ENCODE results near the gene FBXL12.

DNA sequence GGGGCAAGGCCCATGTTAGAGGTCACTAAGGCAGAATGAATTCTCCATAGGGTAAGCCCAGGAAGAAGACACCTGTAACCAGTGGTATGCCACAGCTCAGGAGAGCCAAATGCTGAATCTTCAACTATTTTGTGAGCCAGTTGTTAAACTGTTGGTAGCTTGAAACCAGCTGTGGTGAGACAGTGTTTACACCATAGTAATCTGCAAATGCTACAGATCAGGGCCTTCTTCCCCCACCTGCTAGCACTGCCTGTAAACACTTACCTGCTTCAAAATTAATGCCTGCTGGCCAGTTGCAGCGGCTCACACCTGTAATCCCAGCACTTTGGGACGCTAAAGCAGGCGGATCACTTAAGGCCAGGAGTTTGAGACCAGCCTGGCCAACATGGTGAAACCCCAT, 12.1 kb downstream of the FBXL12 start:
- TF ChIP-seq, protein P1, sequence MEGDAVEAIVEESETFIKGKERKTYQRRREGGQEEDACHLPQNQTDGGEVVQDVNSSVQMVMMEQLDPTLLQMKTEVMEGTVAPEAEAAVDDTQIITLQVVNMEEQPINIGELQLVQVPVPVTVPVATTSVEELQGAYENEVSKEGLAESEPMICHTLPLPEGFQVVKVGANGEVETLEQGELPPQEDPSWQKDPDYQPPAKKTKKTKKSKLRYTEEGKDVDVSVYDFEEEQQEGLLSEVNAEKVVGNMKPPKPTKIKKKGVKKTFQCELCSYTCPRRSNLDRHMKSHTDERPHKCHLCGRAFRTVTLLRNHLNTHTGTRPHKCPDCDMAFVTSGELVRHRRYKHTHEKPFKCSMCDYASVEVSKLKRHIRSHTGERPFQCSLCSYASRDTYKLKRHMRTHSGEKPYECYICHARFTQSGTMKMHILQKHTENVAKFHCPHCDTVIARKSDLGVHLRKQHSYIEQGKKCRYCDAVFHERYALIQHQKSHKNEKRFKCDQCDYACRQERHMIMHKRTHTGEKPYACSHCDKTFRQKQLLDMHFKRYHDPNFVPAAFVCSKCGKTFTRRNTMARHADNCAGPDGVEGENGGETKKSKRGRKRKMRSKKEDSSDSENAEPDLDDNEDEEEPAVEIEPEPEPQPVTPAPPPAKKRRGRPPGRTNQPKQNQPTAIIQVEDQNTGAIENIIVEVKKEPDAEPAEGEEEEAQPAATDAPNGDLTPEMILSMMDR (IDR thresholded peaks at IDR 0.05): no peak
- no peak for TF ChIP-seq POLR2A (IDR thresholded peaks at IDR 0.05)

All from prostate gland (tissue), 2 donors.